GM19463 (cell line): ENCODE measurements around the gene RYR2.

Source experiments
- ATAC-seq: cut with Tn5 transposase; IDR thresholded peaks from one replicate; pipeline ENCODE4 v1.9.1; 2021; ENCODE audit warnings: mild to moderate bottlenecking, moderate library complexity; ENCODE audit not compliant: unreplicated experiment

RYR2 gene

DNA sequence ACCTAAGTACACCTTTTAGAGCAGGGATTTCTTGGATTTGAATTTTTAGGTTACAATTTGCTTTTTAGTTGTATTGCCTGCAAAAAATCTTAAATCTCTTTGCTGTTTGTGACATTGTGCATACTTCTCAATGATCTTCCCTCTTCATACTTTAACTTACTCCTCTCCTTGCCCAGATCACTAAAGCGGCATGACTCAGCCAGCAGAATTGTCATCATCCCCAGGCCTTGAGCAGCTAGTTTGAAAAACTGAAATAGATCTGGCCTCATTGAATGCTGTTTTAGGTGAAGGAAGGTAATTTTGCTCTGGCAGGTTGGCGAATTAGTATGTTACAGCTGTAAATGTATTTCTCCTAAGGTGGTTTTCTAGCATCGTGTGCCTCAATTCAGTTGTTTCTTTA is 145.9 kb downstream of the RYR2 start:
- ATAC-seq, result no peak

DNA sequence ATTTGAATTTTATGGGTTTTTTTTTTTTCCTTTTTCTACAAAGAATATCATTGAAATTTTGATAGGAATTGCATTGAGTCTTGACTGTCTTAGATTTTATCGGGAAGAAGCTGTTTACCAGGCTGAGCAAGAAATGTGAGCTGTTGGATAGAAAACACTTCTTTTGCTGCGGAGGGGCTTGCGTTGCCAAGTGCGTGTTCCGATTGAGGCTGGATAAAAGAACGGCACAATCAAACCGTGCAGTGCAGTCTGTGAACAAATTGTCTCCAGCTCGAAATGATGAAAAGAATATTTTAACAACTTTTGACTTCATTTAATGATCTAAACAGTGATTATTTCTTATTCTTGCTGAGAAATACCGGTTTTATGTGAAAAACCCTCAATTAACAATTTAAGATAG is 149.4 kb downstream of the RYR2 start:
- no peak for ATAC-seq

DNA sequence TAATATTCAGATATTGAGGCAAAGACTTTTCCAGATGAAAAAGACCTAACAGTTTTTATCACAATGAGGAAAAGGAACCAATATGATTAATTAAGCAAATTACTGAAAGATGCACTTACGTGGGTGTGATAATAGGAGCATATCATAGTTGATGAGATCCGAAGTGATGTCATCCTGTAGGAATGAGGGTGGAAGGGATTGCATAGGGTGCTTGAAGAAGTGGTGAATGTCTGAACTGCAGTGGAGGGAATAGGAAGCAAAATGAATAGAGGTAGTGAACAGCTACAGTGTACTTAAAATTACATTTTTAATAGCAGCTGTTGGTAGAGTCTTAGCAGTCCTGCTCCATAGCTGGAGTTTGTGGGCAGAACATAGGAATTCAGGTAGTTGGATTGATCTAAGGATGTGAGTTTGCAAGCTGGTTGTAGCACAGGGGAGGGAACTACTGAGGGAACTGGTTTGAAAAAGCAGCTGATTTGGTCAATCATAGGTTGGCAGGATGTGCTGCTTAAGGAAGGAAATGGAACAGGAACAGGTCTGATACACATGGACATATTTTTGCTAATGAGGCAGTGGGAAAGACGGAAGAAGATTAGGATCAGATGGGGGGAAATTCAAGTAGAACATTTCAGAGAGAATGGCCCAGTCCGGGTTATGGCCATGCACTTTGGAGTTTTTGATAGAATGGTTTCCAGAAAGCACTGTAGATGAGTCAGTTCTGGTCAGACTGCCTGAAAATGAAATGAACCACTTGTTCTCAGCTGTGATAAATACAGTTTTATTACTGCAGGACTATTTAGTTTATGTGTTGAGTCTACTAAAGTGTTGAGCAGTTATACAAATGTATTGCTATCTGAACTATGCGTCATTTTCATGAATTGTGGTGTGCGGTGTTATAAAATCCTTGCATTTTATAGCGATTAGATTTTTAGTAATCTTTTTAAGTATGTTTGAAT is 155.8 kb downstream of the RYR2 start:
- ATAC-seq, result no peak

DNA sequence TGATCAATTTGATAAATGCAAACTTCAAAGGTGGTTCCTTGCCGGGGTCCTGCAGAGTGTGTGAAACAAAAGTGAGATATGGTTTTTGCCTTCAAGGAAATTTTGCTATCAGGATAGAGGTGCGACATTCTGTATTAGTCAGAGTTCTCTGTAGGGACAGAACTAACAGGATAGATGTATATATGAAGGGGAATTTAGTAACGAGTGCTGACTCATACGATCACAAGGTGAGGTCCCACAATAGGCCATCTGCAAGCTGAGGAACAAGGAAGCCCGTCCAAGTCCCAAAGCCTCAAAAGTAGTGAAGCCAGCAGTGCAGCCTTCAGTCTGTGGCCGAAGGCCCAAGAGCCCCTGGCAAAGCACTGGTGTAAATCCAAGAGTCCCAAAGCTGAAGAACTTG is 157.0 kb downstream of the RYR2 start:
- ATAC-seq, result no peak

DNA sequence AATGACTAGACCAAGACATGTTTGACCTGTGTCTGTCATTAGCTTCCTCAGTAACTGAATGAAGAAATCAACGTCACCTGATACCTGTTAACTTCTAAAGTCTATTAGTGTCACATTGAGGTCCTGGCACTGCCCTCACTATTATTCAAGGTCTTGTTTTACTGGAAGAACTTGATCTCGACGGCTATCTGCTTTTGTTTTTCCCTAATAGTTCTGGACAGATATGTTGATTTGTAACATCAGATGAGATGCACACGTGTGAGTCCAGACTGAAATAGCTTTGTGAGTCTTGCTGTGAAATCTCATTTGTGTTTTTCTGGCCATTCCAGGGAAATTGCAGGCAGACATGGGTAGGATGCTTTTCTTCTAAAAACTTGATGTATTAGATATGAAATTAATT is 159.2 kb downstream of the RYR2 start:
- no peak for ATAC-seq

DNA sequence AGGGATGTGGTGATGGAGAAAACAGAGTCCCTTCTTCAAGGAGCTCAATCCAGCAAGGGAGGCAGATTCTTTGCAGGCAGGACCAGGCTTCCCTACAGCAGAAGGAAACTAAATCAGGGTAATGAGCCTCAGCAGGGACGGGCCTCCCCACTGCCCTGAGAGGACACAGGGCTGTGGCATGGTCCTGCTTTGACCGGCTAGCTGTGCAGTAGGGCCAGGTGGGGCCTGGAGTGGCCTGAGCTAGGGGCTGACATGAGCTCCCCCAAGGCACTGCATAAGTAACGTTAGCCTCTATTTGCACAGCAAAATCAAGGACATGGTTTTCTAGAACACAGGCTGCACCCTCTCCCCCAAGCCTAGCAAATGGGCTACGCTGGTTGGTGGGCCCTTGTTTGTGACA is 162.9 kb downstream of the RYR2 start:
- ATAC-seq, result no peak

DNA sequence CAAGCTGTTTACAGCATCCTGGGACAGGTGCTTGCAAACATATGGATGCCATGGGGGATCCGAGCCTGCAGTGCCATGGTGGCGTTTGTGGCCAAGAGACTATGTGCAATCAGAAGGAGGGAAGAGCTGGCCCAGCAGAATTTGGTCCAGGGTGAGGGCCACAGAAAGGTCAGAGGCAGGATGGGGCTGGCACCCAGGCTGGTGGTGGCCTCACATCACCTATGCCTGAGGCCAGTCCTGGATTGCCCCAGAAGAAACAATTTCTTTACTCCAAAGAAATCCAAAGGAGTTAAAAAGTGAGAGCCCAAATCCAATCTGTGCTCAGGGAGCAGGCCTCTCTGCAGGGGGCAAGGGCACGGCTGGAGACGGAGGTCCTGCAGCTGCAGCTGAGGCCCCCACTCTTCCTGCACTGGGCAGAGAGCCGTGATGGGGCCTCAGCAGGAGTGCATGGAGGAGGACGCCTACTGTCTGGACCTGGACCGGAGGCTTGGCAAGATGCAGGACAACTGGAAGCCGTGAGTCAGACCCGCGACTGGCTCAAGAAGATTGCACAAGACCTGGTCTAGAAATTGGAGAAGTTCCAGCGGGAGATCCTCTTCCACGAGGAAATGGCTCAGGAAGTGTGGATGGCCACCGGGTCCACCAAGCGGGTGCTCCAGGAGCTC is 163.5 kb downstream of the RYR2 start:
- ATAC-seq, result no peak

DNA sequence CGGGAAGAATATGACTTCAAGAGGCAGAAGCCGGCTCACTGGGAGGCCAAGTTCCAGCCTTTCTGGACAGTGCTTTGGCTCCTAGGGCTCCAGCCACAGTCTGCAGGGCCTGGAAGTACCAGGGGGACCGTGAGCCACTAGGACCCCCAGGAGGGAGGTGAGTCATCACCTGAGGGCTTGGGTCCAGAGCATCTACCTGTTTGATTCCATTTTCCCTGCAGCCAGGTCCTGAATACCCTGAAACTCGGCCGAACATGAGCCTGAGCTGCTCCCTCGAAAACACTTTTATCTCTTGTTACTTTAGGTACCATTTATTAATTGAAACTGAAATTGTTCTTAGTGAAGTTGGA is 164.1 kb downstream of the RYR2 start:
- no peak for ATAC-seq

DNA sequence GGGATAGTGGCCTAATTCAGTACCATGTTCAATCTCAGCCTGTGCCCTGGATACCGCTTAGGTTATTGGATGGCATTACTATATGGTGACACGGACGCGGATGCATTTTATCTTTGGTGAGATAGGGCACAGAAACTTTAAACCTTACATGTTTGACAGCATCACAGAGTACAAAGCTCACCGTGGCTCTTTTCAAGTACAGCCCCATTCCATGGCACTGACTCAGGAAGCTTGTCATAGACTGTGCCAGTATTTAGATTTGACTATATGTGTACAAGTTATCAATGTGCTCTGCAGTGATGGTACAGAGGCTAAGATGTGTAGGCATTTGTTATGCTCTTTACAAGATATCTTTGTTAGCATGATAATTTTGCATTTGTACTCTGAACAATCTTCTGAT is 169.0 kb downstream of the RYR2 start:
- no peak for ATAC-seq

DNA sequence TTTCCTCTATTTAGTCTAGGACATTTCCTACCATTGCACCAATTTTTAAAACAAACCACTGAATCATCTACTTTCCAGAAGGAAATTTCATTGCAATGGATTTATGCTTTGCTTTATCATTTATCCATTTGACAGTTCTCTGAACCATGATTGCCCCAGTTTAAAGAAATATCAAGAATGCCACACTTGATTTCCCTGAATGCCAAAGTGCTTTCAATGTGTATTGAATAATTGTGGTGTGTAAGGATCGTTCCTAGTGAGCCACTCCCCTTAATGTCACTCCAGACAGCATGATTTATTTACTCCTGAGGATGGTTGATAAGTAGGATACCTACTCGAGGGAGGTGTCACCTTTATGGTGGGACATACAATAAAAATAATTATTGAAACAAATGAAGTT is 169.6 kb downstream of the RYR2 start:
- ATAC-seq, result no peak

DNA sequence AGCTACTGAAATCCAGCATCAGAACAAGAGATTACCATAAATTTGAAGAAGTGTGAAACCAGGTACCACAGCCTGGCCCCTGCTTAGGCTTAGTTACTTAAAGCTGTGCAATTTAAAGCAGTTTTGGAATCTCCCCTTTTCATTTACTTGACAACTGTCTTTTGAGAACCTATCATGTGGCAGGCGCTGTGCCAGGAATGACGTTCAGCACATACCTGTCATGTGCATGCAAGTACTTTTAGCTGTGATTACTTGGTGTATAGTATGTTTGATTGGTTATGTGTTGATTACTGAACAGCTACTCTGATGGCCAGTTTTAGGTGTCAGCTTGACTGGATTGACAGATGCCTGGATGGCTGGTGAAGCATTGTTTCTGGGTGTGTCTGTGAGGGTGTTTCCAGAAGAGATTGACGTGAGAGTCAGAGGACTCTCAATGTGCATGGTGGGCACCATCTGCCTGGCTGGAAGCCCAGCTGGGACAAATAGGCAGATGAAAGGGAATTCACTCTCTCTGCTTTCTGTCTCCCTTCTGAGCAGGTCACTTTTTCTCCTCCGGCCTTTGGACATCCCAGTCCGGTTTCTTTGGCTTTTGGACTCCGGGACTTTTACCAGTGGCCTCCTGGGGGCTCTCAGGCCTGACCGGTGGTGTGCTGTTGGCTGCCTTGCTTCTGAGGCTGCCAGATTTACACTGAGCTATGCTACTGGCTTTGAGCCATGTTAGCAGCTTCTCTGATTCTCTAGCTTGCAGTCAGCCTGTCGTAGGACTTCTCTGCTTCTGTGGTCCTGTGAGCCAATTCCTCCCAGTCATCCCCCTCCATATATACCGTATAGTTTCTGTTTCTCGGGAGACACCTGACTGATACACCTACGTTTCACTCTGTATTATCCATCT is 178.0 kb downstream of the RYR2 start:
- no peak for ATAC-seq

DNA sequence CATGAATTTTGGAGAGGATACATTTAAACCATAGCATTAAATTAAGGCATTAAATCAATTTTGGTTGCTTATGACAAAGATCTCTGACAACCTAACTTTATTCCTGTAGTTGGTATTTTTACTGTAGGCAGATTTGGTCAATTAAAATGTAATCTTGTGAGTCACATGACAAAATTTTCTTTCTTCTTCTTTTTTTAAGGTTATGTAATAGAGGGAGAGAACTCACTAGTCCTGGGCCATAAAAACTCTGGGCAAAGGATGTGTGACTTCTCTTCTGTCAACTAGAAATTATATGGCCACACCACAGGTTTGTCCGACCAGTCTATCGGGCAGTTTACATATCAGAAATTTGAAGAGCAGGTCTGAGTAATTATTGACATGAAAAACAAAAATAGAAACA is 181.4 kb downstream of the RYR2 start:
- ATAC-seq, result no peak

DNA sequence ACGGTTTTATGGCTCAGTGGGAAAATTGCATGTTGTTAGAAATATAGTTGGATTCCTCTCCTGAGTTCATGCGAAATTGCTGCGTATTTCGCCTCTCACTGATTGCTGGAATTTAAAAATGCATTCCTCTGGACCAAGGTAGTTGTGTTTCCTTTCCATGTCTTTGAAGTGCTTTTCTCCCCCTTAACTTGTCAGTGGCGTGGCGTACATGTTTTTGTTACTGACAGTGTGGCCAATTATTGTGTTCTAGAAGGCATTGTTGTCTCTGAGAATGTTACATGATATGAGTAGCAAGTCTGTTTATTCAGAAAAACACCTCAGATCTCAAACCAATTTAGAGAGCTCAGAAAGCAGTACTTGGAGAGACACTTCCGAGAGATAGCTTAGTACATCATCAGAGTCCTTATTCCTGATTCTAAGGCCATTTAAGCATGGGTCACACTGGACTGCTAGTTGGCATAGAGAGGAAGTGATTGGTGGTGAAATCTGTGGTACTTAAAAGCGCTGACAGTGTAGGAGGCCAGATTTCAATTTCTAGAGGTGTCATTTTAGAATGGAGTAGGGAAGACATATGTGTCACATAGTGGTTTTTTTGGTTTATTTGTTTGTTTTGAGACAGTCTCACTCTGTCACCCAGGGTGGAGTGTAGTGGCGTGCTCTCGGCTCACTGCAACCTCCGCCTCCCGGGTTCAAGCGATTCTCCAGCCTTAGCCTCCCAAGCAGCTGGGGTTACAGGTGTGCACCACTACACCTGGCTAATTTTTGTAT is 184.4 kb downstream of the RYR2 start:
- ATAC-seq, result no peak

DNA sequence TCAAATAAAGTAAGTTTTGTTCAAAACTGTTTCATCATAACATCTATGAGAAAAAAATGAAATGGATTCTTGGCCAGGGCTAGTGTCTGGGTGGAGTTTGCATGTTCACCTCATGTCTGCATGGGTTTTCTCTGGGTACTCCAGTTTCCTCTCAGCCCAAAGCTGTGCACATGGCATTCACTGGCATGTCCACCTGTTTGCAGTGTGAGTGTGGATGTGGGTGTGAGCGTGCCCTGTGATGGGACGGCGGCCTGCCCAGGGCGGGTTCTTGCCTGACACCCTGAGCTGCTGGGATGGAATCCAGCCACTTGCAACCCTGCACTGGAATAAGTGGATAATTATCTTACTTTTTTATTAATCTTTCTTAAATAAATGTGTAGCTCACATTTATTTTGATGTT is 185.5 kb downstream of the RYR2 start:
- no peak for ATAC-seq

DNA sequence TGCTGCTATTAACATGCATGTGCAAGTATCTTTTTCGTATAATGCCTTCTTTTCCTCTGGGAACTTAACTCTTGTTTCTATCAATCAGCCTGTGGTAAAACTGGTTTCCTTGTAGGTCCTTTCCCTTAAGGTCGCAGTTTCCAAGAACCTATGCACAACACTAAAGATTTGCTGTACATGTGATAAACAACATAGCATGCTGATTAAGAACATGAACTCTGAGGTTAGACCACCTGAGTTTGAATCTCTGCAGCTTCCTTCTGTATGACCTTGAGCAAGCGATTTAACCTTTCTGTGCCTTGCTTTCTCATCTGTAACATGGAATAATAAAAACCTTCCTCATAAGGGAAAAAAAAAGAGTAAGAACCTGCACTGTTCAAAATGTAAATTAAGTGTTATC is 186.4 kb downstream of the RYR2 start:
- ATAC-seq, result no peak

DNA sequence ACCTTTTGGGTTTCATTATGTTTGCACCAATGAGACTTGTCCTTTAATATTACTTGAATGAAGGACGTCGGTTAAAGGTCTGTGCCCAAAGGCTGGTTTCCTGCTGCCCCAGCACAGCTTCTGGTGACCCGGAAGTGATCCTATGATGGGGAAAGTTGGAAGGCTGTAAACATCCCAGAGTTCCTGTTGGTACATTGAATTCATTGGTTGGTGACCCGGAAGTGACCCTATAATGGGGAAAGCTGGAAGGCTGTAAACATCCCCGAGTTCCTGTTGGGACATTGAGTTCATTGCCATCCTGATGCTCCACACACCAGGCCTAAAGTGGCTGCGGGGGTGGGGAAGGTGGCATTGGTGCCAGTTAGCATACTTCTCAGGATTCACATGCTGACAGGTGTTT is 187.3 kb downstream of the RYR2 start:
- ATAC-seq, result no peak

DNA sequence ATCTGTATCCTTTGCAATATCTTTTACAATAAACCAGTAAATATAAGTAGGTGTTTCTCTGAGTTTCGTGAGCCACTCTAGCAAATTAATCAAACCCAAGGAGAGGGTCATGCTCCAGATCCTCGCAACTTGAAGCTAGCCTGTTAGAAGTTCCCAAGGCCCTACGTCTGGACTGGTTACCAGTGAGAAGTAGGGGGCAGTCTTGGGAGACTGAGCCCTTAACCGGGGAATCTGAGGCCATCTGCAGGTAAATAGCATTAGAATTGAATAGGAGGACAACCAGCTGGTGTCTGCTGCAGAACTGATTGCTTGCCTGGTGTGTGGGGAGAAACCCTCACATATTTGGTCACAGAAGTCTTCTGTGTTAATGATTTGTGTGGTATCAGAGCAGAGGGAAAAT is 190.5 kb downstream of the RYR2 start:
- no peak for ATAC-seq

DNA sequence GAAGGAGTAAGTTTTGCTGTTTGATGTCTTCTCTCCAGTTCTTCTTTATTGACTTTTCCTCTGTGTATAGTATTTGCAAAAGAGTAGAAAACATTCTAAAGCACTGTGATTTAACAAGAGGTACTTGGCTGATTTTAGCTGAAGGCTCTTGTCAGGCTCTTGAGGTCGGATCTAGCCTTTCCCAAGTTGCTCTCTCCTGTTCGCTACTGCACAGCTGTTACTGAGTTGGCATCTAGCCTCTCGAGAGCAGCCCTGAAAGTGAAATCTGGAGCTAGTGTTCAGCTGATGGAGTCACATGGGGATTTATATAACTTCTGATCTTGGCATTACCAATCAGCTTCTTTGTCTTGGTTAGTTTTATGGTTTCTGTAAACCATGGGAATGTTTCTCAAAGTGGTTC is 193.1 kb downstream of the RYR2 start:
- no peak for ATAC-seq

DNA sequence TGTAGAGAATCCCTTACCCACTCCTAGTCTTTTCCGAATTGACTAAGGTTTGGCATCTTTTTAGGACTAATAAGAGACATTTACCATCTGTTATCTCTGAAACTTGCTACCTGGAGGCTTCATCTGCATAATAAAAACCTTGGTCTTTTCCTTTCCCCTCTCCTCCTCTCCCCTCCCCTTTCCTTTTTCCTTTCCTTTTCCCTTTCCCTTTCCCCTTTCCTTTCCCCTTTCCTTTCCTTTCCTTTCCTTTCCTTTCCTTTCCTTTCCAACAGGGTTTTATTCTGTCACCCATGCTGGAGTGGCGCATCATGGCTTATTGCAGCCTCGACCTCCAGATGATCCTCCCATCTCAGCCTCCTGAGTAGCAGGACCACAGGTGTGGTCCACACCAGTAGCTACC is 195.7 kb downstream of the RYR2 start:
- no peak for ATAC-seq

DNA sequence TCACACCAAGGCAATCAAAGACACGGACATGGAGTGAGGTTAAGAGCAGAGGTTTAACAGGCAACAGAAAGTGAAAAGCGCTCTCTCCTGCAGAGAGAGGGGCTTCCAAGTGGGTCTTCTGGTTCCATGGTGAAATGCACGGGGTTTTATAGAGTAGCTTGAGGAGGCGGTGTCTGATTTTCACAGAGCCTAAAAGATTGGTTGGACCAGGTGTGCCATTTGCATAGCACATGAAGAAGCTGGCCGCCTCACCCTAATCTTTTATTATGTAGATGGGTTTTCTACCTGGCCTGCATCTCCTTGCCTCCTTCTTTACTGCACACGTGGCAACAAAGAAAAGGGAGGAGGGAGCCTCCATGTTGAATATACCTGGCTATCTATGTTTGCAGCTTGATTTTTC is 197.3 kb downstream of the RYR2 start:
- ATAC-seq, result no peak

DNA sequence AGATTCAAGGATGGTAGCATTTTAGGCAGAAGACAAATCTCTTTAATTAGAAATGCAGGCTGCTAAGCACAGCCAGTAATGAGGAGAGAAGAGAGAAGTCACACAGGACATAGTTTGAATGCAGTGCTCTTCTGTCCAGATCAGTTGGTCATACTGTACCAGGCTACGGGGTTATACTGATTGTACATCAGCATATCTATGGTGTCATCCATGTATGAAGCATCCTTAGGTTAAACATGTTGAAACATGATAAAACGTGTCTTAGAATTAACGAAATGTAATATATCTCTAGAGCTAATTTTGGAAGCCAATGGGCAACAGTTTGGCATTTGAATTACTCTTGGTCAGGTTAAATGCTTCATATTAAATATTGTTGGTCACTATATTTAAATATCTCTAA is 199.1 kb downstream of the RYR2 start:
- no peak for ATAC-seq
